C4-2B (cell line): ENCODE results near the gene LYZ.

Experiments
- H3K27ac ChIP-seq: fragments of 450-650 bp; 2 replicates; pipeline ENCODE4 v1.5.1; 2017
- ZFX ChIP-seq: fragments of 450-650 bp; IDR thresholded peaks from 2 replicates; pipeline ENCODE4 v1.6.1; 2017
- TF ChIP-seq, protein P1 (sequence below): fragments of 450-650 bp; conservative IDR thresholded peaks from 2 replicates; pipeline ENCODE4 v1.5.1; 2017; ENCODE audit warnings: mild to moderate bottlenecking

The LYZ gene

GRCh38 chr12:69360348-69360672 is 12.1 kb downstream of the LYZ start:
- peak overlapping the region; percentile 94 for H3K27ac ChIP-seq
- TF ChIP-seq, protein P1, sequence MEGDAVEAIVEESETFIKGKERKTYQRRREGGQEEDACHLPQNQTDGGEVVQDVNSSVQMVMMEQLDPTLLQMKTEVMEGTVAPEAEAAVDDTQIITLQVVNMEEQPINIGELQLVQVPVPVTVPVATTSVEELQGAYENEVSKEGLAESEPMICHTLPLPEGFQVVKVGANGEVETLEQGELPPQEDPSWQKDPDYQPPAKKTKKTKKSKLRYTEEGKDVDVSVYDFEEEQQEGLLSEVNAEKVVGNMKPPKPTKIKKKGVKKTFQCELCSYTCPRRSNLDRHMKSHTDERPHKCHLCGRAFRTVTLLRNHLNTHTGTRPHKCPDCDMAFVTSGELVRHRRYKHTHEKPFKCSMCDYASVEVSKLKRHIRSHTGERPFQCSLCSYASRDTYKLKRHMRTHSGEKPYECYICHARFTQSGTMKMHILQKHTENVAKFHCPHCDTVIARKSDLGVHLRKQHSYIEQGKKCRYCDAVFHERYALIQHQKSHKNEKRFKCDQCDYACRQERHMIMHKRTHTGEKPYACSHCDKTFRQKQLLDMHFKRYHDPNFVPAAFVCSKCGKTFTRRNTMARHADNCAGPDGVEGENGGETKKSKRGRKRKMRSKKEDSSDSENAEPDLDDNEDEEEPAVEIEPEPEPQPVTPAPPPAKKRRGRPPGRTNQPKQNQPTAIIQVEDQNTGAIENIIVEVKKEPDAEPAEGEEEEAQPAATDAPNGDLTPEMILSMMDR, result no peak
- no peak for TF ChIP-seq ZFX

DNA sequence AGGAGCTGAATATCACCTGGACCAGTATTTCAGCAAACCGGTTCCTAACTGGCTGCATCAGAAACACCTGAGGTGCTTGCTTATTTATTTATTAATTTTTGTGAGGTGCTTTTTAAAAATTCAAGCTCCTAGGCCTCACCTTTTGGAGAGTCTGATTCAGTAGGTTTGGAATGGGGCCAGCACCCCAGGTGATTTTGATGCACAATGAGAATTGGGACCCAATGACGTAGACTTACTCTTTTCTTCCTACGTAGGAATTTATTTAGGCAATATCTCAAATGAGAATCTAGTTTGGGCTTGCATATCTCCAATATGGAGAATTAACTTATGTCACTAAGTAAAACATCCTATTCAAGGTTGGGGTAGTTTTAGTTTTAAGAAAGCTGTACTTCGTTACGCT is 18.6 kb downstream of the LYZ start:
- H3K27ac ChIP-seq, result no peak overlapping the region
- TF ChIP-seq, protein P1, result no peak
- TF ChIP-seq ZFX, result no peak

DNA sequence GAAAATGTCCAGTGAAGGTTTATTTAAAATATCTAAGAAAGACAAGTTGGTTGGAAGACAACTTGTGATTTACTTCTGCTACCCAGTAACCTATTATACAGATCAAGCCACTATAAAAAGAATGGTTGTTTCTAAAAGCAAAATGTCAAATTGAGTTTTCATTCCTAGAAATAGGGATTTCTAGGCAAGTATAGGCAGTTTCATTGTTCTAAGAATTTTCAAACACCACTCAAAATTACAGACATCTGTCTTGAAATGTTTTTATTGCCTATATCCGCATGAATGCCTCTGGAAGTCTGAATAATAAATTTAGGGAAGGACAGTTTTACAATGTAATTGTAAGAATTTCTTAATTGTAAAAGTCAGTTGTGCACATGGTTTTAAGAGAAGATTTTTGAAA is 20.0 kb downstream of the LYZ start:
- no peak overlapping the region for H3K27ac ChIP-seq
- no peak for TF ChIP-seq ZFX
- TF ChIP-seq, protein P1, result no peak

- TF ChIP-seq ZFX, result no peak
- TF ChIP-seq, protein P1, result no peak
- H3K27ac ChIP-seq, result no peak overlapping the region
Measured at GRCh38 chr12:69383074-69383473, 34.9 kb downstream of the LYZ start.

GRCh38 chr12:69385038-69385437 is 36.9 kb downstream of the LYZ start:
- H3K27ac ChIP-seq, result no peak overlapping the region
- TF ChIP-seq ZFX, result no peak
- TF ChIP-seq, protein P1, result no peak

- no peak for TF ChIP-seq ZFX
- TF ChIP-seq, protein P1, result no peak
- no peak overlapping the region for H3K27ac ChIP-seq
Measured at GRCh38 chr12:69386921-69387320, 38.7 kb downstream of the LYZ start.

- no peak overlapping the region for H3K27ac ChIP-seq
- TF ChIP-seq ZFX, result no peak
- TF ChIP-seq, protein P1, result peak; percentile 69
Measured at GRCh38 chr12:69388371-69388770, 40.2 kb downstream of the LYZ start.
